ENCODE results near the gene CCDC28B. TPM values are rescaled to one million over a fixed set of nuclear protein-coding genes. Genes with fewer than 3 reads are reported as not detected.

Gene CCDC28B
- polyA plus RNA-seq, 2 of the 4 experiments (the other 2 are of a cell fraction), result 1.2 to 4.4 TPM

GRCh38 chr1:32231843-32232432 is 31.5 kb downstream of the CCDC28B start:
- no peak for TF ChIP-seq FOXS1 (CRISPR knock-in tag; IDR thresholded peaks at IDR 0.05)
- no peak for TF ChIP-seq NPAS2 (CRISPR knock-in tag; IDR thresholded peaks at IDR 0.05; ENCODE audit: borderline replicate concordance)
- no peak for TF ChIP-seq FOSB (CRISPR knock-in tag; IDR thresholded peaks at IDR 0.05)
- no peak for TF ChIP-seq MYC (IDR thresholded peaks at IDR 0.05; ENCODE audit: borderline replicate concordance, low read length)
- TF ChIP-seq ESRRA (IDR thresholded peaks at IDR 0.05; ENCODE audit: borderline replicate concordance, low read length), result no peak
- no peak for TF ChIP-seq NR3C1 (IDR thresholded peaks at IDR 0.05)
- TF ChIP-seq PBX3 (IDR thresholded peaks at IDR 0.05), result no peak
- no peak for TF ChIP-seq ZSCAN20 (CRISPR knock-in tag; IDR thresholded peaks at IDR 0.05)
- no peak for TF ChIP-seq RNF2 (IDR thresholded peaks at IDR 0.05; ENCODE audit: borderline replicate concordance, low read depth)
- no peak for TF ChIP-seq TP53 (CRISPR knock-in tag; IDR thresholded peaks at IDR 0.05)
- DNase-seq (ENCODE audit: low read depth in 1 of 2, low spot score in 1 of 2) (no peak), FAIRE-seq (no peak), ATAC-seq (no peak)
- Histone ChIP-seq H3K4me1 (peaks cover 29% of the 10 kb centered on the region), H3K9me3 (no peaks in the 10 kb centered on the region), H3K27ac (no peak overlapping the region), H3K4me3 (no peak overlapping the region), H3K4me2 (no peak overlapping the region)
- 88% methylated on average over 5 of the region's 5 CpGs for WGBS (ENCODE audit: missing lambda C conversion rate)
- ChIA-PET POLR2A (no interaction called here), CTCF (interaction anchor here (1.1 to 2.1 kb wide), 5 partner anchors 8 to 17 kb away, joined by 4 to 9 read pairs (median 7); no protein-coding TSS in a partner anchor)

GRCh38 chr1:32232558-32233304 is 32.3 kb downstream of the CCDC28B start:
- no peak overlapping the region for H3K4me3 ChIP-seq
- ATAC-seq (no peak), DNase-seq (ENCODE audit: low read depth in 1 of 2, low spot score in 1 of 2) (no peak), FAIRE-seq (no peak)
- CTCF ChIA-PET, result interaction anchor here (1.3 to 2.1 kb wide), 3 partner anchors 7 to 17 kb away, joined by 4 to 9 read pairs (median 7); no protein-coding TSS in a partner anchor
- H3K4me1 ChIP-seq, result peaks cover 35% of the 10 kb centered on the region
- no peak overlapping the region for H3K4me2 ChIP-seq
- TF ChIP-seq BCL3 (IDR thresholded peaks at IDR 0.05), result no peak
- no peak for TF ChIP-seq RCOR1 (IDR thresholded peaks at IDR 0.05; ENCODE audit: low read depth, low read length)
- TF ChIP-seq MAZ (IDR thresholded peaks at IDR 0.05; ENCODE audit: borderline replicate concordance, low read depth, low read length), result no peak
- no peak for TF ChIP-seq ATOH8 (CRISPR knock-in tag; IDR thresholded peaks at IDR 0.05; ENCODE audit: low read depth)
- TF ChIP-seq KDM1A (IDR thresholded peaks at IDR 0.05; ENCODE audit: low read depth), result no peak
- TF ChIP-seq RFX5 (IDR thresholded peaks at IDR 0.05), result no peak
- no peak for TF ChIP-seq MAX (IDR thresholded peaks at IDR 0.05)
- no peak for TF ChIP-seq HOXA7 (CRISPR knock-in tag; IDR thresholded peaks at IDR 0.05)
- H3K27ac ChIP-seq, result no peak overlapping the region
- POLR2A ChIA-PET, result no interaction called here
- WGBS (ENCODE audit: missing lambda C conversion rate), result 94% methylated on average over 7 of the region's 8 CpGs
- no peaks in the 10 kb centered on the region for H3K9me3 ChIP-seq

- H3K4me2 ChIP-seq, result no peak overlapping the region
- no peaks in the 10 kb centered on the region for H3K9me3 ChIP-seq
- WGBS (ENCODE audit: missing lambda C conversion rate), result 85% methylated on average over 5 of the region's 7 CpGs
- FAIRE-seq, result no peak
- H3K27ac ChIP-seq, result peak overlapping the region; percentile 79 to 87
- H3K4me3 ChIP-seq, result no peak overlapping the region
- DNase-seq (ENCODE audit: low read depth in 1 of 2, low spot score in 1 of 2), result peak in 1 of 2 experiments; percentile 24
- ChIA-PET CTCF (interaction anchor here (0.8 to 1.4 kb wide), 4 partner anchors 8 to 97 kb away, joined by 3 to 4 read pairs (median 3); no protein-coding TSS in a partner anchor), POLR2A (interaction anchor here (0.6 kb wide), 1 partner anchor 56 kb away, joined by 3 read pairs; the partner anchor contains the start of gene TXLNA)
- ATAC-seq, result peak; percentile 36 to 40; a peak in 5 of 6 replicates
- H3K4me1 ChIP-seq, result peaks cover 35% of the 10 kb centered on the region
- no peak for TF ChIP-seq NR3C1 (IDR thresholded peaks at IDR 0.05)
- TF ChIP-seq ZNF302 (CRISPR knock-in tag; IDR thresholded peaks at IDR 0.05), result no peak
- TF ChIP-seq, protein P1, sequence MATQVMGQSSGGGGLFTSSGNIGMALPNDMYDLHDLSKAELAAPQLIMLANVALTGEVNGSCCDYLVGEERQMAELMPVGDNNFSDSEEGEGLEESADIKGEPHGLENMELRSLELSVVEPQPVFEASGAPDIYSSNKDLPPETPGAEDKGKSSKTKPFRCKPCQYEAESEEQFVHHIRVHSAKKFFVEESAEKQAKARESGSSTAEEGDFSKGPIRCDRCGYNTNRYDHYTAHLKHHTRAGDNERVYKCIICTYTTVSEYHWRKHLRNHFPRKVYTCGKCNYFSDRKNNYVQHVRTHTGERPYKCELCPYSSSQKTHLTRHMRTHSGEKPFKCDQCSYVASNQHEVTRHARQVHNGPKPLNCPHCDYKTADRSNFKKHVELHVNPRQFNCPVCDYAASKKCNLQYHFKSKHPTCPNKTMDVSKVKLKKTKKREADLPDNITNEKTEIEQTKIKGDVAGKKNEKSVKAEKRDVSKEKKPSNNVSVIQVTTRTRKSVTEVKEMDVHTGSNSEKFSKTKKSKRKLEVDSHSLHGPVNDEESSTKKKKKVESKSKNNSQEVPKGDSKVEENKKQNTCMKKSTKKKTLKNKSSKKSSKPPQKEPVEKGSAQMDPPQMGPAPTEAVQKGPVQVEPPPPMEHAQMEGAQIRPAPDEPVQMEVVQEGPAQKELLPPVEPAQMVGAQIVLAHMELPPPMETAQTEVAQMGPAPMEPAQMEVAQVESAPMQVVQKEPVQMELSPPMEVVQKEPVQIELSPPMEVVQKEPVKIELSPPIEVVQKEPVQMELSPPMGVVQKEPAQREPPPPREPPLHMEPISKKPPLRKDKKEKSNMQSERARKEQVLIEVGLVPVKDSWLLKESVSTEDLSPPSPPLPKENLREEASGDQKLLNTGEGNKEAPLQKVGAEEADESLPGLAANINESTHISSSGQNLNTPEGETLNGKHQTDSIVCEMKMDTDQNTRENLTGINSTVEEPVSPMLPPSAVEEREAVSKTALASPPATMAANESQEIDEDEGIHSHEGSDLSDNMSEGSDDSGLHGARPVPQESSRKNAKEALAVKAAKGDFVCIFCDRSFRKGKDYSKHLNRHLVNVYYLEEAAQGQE (IDR thresholded peaks at IDR 0.05), result no peak
- no peak for TF ChIP-seq PHF8 (IDR thresholded peaks at IDR 0.05; ENCODE audit: borderline replicate concordance, low read depth)
- TF ChIP-seq MYC (IDR thresholded peaks at IDR 0.05; ENCODE audit: borderline replicate concordance, low read length), result no peak
- TF ChIP-seq, protein P2, sequence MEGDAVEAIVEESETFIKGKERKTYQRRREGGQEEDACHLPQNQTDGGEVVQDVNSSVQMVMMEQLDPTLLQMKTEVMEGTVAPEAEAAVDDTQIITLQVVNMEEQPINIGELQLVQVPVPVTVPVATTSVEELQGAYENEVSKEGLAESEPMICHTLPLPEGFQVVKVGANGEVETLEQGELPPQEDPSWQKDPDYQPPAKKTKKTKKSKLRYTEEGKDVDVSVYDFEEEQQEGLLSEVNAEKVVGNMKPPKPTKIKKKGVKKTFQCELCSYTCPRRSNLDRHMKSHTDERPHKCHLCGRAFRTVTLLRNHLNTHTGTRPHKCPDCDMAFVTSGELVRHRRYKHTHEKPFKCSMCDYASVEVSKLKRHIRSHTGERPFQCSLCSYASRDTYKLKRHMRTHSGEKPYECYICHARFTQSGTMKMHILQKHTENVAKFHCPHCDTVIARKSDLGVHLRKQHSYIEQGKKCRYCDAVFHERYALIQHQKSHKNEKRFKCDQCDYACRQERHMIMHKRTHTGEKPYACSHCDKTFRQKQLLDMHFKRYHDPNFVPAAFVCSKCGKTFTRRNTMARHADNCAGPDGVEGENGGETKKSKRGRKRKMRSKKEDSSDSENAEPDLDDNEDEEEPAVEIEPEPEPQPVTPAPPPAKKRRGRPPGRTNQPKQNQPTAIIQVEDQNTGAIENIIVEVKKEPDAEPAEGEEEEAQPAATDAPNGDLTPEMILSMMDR (IDR thresholded peaks at IDR 0.05), result no peak
- no peak for TF ChIP-seq MAZ (IDR thresholded peaks at IDR 0.05; ENCODE audit: borderline replicate concordance, low read depth, low read length)
Measured at GRCh38 chr1:32234792-32235191, 34.4 kb downstream of the CCDC28B start.

Measured in A549 (cell line).